HepG2 (cell line): Measurements from ENCODE around the gene DHX16. TPM values are rescaled to one million over a fixed set of nuclear protein-coding genes. Genes with fewer than 3 reads are reported as not detected.

Experiments used
- ATAC-seq: fragments of 200-7000 bp; cut with Tn5 transposase; 3 replicates; pipeline ENCODE4 v1.9.1; 2020; ENCODE audit warnings: mild to moderate bottlenecking, moderate library complexity
- BruUV-seq: library from RNA; stranded (reverse); fragments of 400-500 nt; replicated peaks from 2 replicates; lab custom pipeline; 2021; lab: Mats Ljungman, UMichigan
- CTCF ChIA-PET: fragments of 300-600 bp; formaldehyde crosslinking; extraction: SDS; loops from one replicate; lab custom pipeline; 2021; ENCODE audit warnings: low total read pairs, inconsistent platforms, low intra/inter-chr PET ratio; lab: Yijun Ruan, JAX
- POLR2A ChIA-PET: fragments of 350-600 bp; sonication (Branson Sonifier 250); formaldehyde crosslinking; loops from one replicate; lab custom pipeline; 2020; ENCODE audit warnings: antibody characterized with exemption, inconsistent platforms; lab: Yijun Ruan, JAX
- DNase-seq: peaks from one replicate; pipeline ENCODE4 v3.0.0-alpha.2; 2015; ENCODE audit warnings: low spot score
- FAIRE-seq: peaks from 3 replicates; lab custom pipeline; 2011; peaks lifted over from hg19 to GRCh38; lab: Jason Lieb, UNC
- H2AFZ ChIP-seq: one replicate; pipeline ENCODE4 v1.6.1; 2011; ENCODE audit warnings: low read length, inconsistent platforms
- H3K27ac ChIP-seq: fragments of 300-600 bp; 3 replicates; pipeline ENCODE4 v1.8.0; 2011; ENCODE audit warnings: mixed run types, mild to moderate bottlenecking, mixed read lengths, low read length, inconsistent platforms; ENCODE audit not compliant: insufficient read depth; ENCODE audit errors: extremely low read length
- H3K27me3 ChIP-seq, 2 experiments: fragments of 200-600 bp in 1 of 2; 2 replicates in 1 of 2; 3 replicates in 1 of 2; pipeline versions ENCODE4 v1.6.0 to v1.8.0; 2011; ENCODE audit warnings: low read length in 2 of 2, mild to moderate bottlenecking in 2 of 2, moderate library complexity in 2 of 2, inconsistent platforms in 1 of 2; ENCODE audit not compliant: insufficient read depth in 2 of 2, control insufficient read depth in 1 of 2
- H3K36me3 ChIP-seq, 2 experiments: fragments of 200-600 bp in 1 of 2; replicated peaks in 1 of 2; 2 replicates in 1 of 2; 3 replicates in 1 of 2; pipeline versions ENCODE4 v1.5.1 to v1.8.0; 2011; ENCODE audit warnings: low read length in 2 of 2, inconsistent platforms in 1 of 2; ENCODE audit not compliant: insufficient read depth in 2 of 2, control insufficient read depth in 1 of 2
- H3K4me1 ChIP-seq: 2 replicates; pipeline ENCODE4 v1.5.1; 2012; ENCODE audit warnings: low read length, inconsistent platforms; ENCODE audit not compliant: insufficient read depth
- H3K4me2 ChIP-seq: 2 replicates; pipeline ENCODE4 v1.6.0; 2011; ENCODE audit warnings: low read depth, low read length, inconsistent platforms
- H3K4me3 ChIP-seq, 3 experiments: fragments of 200-600 bp in 1 of 3; sonication (generic), shearing (Covaris generic) in 1 of 3; replicated peaks in 1 of 3; 2 replicates each; pipeline ENCODE4 v1.5.1; 2011 to 2016; ENCODE audit warnings: low read length in 3 of 3, inconsistent platforms in 2 of 3, low read depth in 2 of 3, mild to moderate bottlenecking in 2 of 3, control low read depth in 1 of 3, mixed read lengths in 1 of 3; ENCODE audit not compliant: insufficient read depth in 1 of 3
- H3K79me2 ChIP-seq: one replicate; pipeline ENCODE4 v1.6.1; 2011; ENCODE audit warnings: low read length, inconsistent platforms; ENCODE audit not compliant: insufficient read depth
- H3K9ac ChIP-seq: 2 replicates; pipeline ENCODE4 v1.6.0; 2011; ENCODE audit warnings: mild to moderate bottlenecking, low read depth, low read length, inconsistent platforms; ENCODE audit not compliant: insufficient read depth
- H3K9me3 ChIP-seq: 2 replicates; pipeline ENCODE4 v1.5.1; 2012; ENCODE audit warnings: mild to moderate bottlenecking, low read length
- H4K20me1 ChIP-seq: 2 replicates; pipeline ENCODE4 v1.6.0; 2011; ENCODE audit warnings: inconsistent platforms, mild to moderate bottlenecking, low read length, moderate library complexity; ENCODE audit not compliant: insufficient read depth
- ATF6 ChIP-seq: sonication (generic); formaldehyde crosslinking; conservative IDR thresholded peaks from 2 replicates; pipeline ENCODE4 v1.4.0; 2020; ENCODE audit warnings: missing genetic modification reagents
- GATA4 ChIP-seq: sonication (generic); IDR thresholded peaks from 2 replicates; pipeline ENCODE4 v1.6.1; 2016; ENCODE audit warnings: antibody characterized with exemption, low read depth, borderline replicate concordance
- GFI1 ChIP-seq: sonication (generic); formaldehyde crosslinking; IDR thresholded peaks from 2 replicates; pipeline ENCODE4 v1.5.0; 2020; ENCODE audit warnings: missing genetic modification reagents, mild to moderate bottlenecking, borderline replicate concordance
- PRDM10 ChIP-seq: sonication (generic); formaldehyde crosslinking; IDR thresholded peaks from 2 replicates; pipeline ENCODE4 v1.4.0; 2020; ENCODE audit warnings: low read depth, missing genetic modification reagents
- SIX4 ChIP-seq: sonication (generic); formaldehyde crosslinking; IDR thresholded peaks from 2 replicates; pipeline ENCODE4 v1.4.0; 2020; ENCODE audit warnings: missing genetic modification reagents
- THYN1 ChIP-seq: sonication (generic); formaldehyde crosslinking; IDR thresholded peaks from 2 replicates; pipeline ENCODE4 v1.8.1; 2023; ENCODE audit warnings: low read depth, mild to moderate bottlenecking, moderate library complexity, missing genetic modification reagents, borderline replicate concordance
- TRIM22 ChIP-seq: fragments of 450-650 bp; IDR thresholded peaks from 2 replicates; pipeline ENCODE4 v1.6.1; 2017
- ZNF563 ChIP-seq: sonication (generic); formaldehyde crosslinking; IDR thresholded peaks from 2 replicates; pipeline ENCODE4 v1.8.0; 2022; ENCODE audit warnings: mild to moderate bottlenecking, moderate library complexity, missing genetic modification reagents
- ZNF570 ChIP-seq: sonication (generic); formaldehyde crosslinking; IDR thresholded peaks from 2 replicates; pipeline ENCODE4 v1.4.0; 2020; ENCODE audit warnings: mild to moderate bottlenecking, missing genetic modification reagents, borderline replicate concordance
- ZSCAN22 ChIP-seq: sonication (generic); formaldehyde crosslinking; IDR thresholded peaks from 2 replicates; pipeline ENCODE4 v1.4.0; 2020; ENCODE audit warnings: mild to moderate bottlenecking, missing genetic modification reagents
- WGBS: methylation state at CpG from one replicate; pipeline ENCODE4 v1.1.6; 2017; ENCODE audit warnings: low lambda C conversion rate; 5-methylcytosine and 5-hydroxymethylcytosine counted together
- in situ Hi-C: cut with HindIII; loops from 2 replicates; pipeline ENCODE4 v1.10.0; 2017; ENCODE audit warnings: low pct_unique_long_range_greater_than_20kb; ENCODE audit not compliant: extremely low pct_ligation_motif_present
- intact Hi-C: fragments of 100-400 bp; cut with micrococcal nuclease; formaldehyde crosslinking; loops from one replicate; pipeline ENCODE4 v1.10.0; 2022; ENCODE audit not compliant: unreplicated experiment
- polyA plus RNA-seq, 8 experiments: library from polyadenylated mRNA; depleted of rRNA in 3 of 8; stranded (reverse) in 7 of 8; unstranded in 1 of 8; fragments of >200 nt; fragmentation: Illumina TruSeq in 4 of 8; extraction: Trizol in 4 of 8; gene quantifications; 2 replicates each; pipeline versions ENCODE4 v1.2.1 to v1.2.3, GENCODE V29; 2011 to 2016; ENCODE audit warnings: low read depth in 4 of 8, missing spikeins in 1 of 8, mixed read lengths in 1 of 8; ENCODE audit not compliant: insufficient read depth in 1 of 8
- total RNA-seq, 5 experiments: library from RNA; depleted of rRNA; stranded (reverse); fragments of >200 nt; fragmentation: Illumina TruSeq; extraction: Trizol; gene quantifications; 2 replicates each; pipeline ENCODE4 v1.2.3, GENCODE V29; 2016; ENCODE audit warnings: low read depth in 1 of 5

DHX16 gene
- total and polyA plus RNA-seq, 2 of the 13 experiments (the other 11 are each of a cell fraction or from before 2014, with no cell fraction given) = 57.0 to 58.5 TPM

- TF ChIP-seq ATF6 (CRISPR knock-in tag) (no peak), ZNF570 (CRISPR knock-in tag) (no peak)
These were observed 39.1 kb upstream of the DHX16 start (continued) for GRCh38 chr6:30711758-30712380.

GRCh38 chr6:30709101-30709868, 36.5 kb upstream of the DHX16 start:
- 100% methylated on average over 2 of the region's 2 CpGs for WGBS
- peaks cover 25 to 73% of the 10 kb centered on the region in 2 experiments for H3K36me3 ChIP-seq
- H2AFZ ChIP-seq = no peak overlapping the region
- CTCF ChIA-PET = no interaction called here
- no peak overlapping the region for H3K4me3 ChIP-seq
- H3K9ac ChIP-seq = no peak overlapping the region
- intact Hi-C loops = no loop called here
- no peaks in the 10 kb centered on the region for H3K9me3 ChIP-seq
- no peak for DNase-seq
- POLR2A ChIA-PET = interaction anchor here (1.1 kb wide), 1 partner anchor 18 kb away, joined by 3 read pairs; the partner anchor contains the start of gene NRM
- H3K27me3 ChIP-seq = no peaks in the 10 kb centered on the region
- no peak for FAIRE-seq
- H3K79me2 ChIP-seq = no peaks in the 10 kb centered on the region
- H4K20me1 ChIP-seq = no peaks in the 10 kb centered on the region
- no peak overlapping the region for H3K27ac ChIP-seq
- no peak for TF ChIP-seq TRIM22
- no peak for TF ChIP-seq GFI1 (CRISPR knock-in tag)
- TF ChIP-seq ZNF563 (CRISPR knock-in tag) = no peak
- no peak for TF ChIP-seq ZSCAN22 (CRISPR knock-in tag)
- no peak for TF ChIP-seq THYN1 (CRISPR knock-in tag)
- no peak for TF ChIP-seq PRDM10
- TF ChIP-seq GATA4 = no peak
- TF ChIP-seq SIX4 (CRISPR knock-in tag) = no peak
- in situ Hi-C loops = no loop called here
- peaks cover 7% of the 10 kb centered on the region; the same call in 1 of the 2 replicates for H3K4me1 ChIP-seq
- no peak for ATAC-seq
- no TSS peak for BruUV-seq
- no peak overlapping the region for H3K4me2 ChIP-seq
